GM12873 (cell line): ENCODE measurements around the gene KRT25.
A peak's percentile ranks its signal among the peaks of the same experiment; 100 is the strongest.

Experiments
- CTCF ChIP-seq: IDR thresholded peaks from 2 replicates; pipeline ENCODE4 v1.5.1; 2012; ENCODE audit warnings: low read depth, mild to moderate bottlenecking, moderate library complexity, low read length, control low read depth; ENCODE audit not compliant: insufficient read depth; ENCODE audit errors: missing control alignments

KRT25 gene

GRCh38 chr17:40726919-40727318 is 28.2 kb downstream of the KRT25 start:
- peak; percentile 29 for TF ChIP-seq CTCF

DNA sequence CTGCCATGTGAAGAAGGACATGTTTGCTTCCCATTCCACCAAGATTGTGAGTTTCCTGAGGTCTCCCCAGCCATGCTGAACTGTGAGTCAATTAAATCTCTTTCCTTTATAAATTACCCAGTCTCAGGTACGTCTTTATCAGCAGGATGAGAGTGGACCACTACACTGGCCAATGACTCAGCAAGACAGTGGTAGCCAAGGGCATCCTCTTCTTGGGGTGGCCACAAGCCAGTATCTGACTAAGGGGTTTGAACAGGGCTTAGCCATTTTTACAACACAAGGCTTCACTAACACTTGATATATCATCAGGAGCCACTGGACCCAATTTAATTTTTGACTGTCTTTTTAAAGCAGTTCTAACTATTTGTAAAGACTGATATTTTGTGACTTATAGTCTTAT is 30.5 kb downstream of the KRT25 start:
- no peak for TF ChIP-seq CTCF

- TF ChIP-seq CTCF: no peak
Observed at GRCh38 chr17:40722241-40722640, 32.9 kb downstream of the KRT25 start.

GRCh38 chr17:40720899-40721298 is 34.2 kb downstream of the KRT25 start:
- no peak for TF ChIP-seq CTCF

- no peak for TF ChIP-seq CTCF
Observed at GRCh38 chr17:40718930-40719329, 36.2 kb downstream of the KRT25 start.

DNA sequence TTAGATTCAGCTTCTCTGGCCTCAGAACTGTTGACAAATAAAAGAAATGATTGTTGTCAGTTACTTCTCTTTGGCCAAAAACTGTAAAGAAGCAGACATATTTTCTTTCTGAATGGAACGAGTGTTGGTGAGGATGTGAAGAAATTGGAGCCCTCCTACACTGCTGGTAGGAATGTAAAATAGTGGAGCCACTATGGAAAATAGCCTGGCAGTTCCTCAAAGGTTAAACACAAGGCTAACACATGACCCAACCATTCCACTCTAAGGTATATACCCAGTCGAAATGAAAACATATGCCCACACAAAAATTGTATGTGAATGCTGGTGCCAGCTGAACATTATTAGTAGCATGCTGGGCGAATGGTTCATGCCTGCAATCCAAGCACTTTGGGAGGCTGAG is 37.4 kb downstream of the KRT25 start:
- TF ChIP-seq CTCF: no peak

GRCh38 chr17:40714473-40714872 is 40.7 kb downstream of the KRT25 start:
- no peak for TF ChIP-seq CTCF
